Prostate gland (tissue), 2 donors: ENCODE results near the gene PRKG1. TPM values are rescaled to one million over a fixed set of nuclear protein-coding genes. Genes with fewer than 3 reads are reported as not detected.
"Not testable (repeated sequence)": the region's sequence is repeated elsewhere in the genome, so short reads cannot be mapped to it uniquely, and the experiment has no call there.

ENCODE experiments used
- DNase-seq: peaks from one replicate; pipeline ENCODE4 v3.0.0-alpha.2; 2019; ENCODE audit warnings: low spot score
- H3K27ac ChIP-seq, 2 donors: fragments of 200-600 bp; sonication (generic); 2 replicates each; pipeline ENCODE4 v1.5.1; 2017 to 2019
- H3K27me3 ChIP-seq: fragments of 200-600 bp; sonication (generic); replicated peaks from 2 replicates; pipeline ENCODE4 v1.5.1; 2019; ENCODE audit not compliant: insufficient read depth
- H3K36me3 ChIP-seq, 2 donors: fragments of 200-600 bp; sonication (generic); 1 replicate in 1 of 2; 2 replicates in 1 of 2; pipeline versions ENCODE4 v1.5.1 to v1.8.1; 2017 to 2019
- H3K4me1 ChIP-seq: fragments of 200-600 bp; sonication (generic); replicated peaks from 2 replicates; pipeline ENCODE4 v1.5.1; 2019
- H3K4me3 ChIP-seq, 2 donors: fragments of 200-600 bp; sonication (generic); 2 replicates each; pipeline ENCODE4 v1.5.1; 2017 to 2019
- H3K9me3 ChIP-seq: fragments of 200-600 bp; sonication (generic); 2 replicates; pipeline ENCODE4 v1.5.1; 2017
- POLR2A ChIP-seq: fragments of 450-650 bp; IDR thresholded peaks from one replicate; pipeline ENCODE4 v1.6.1; 2016; ENCODE audit warnings: antibody characterized with exemption, mild to moderate bottlenecking
- POLR2AphosphoS5 ChIP-seq: sonication (generic); formaldehyde crosslinking; IDR thresholded peaks from one replicate; pipeline ENCODE4 v1.6.1; 2017; ENCODE audit warnings: antibody characterized with exemption
- WGBS: methylation state at CpG from one replicate; pipeline ENCODE4 v1.1.5; 2018; 5-methylcytosine and 5-hydroxymethylcytosine counted together
- intact Hi-C: fragments of 100-400 bp; cut with DNase I; formaldehyde crosslinking; loops from one replicate; pipeline ENCODE4 v1.14.2; 2022
- total RNA-seq, 2 donors: library from RNA; depleted of rRNA; stranded (reverse); fragments of >200 nt; gene quantifications; one replicate each; pipeline ENCODE4 v1.1.0, GENCODE V29; 2016
- TF ChIP-seq, protein P1 (sequence below), 4 experiments: fragments of 200-600 bp in 2 of 4; fragments of 450-650 bp in 2 of 4; sonication (generic) in 2 of 4; IDR thresholded peaks; 1 replicate in 3 of 4; 2 replicates in 1 of 4; pipeline ENCODE4 v1.5.1; 2016 to 2019; ENCODE audit warnings: antibody characterized with exemption in 4 of 4, mild to moderate bottlenecking in 2 of 4, moderate library complexity in 2 of 4

The PRKG1 gene
- total RNA-seq, 2 donors from 2014 or later = 2.7 to 9.0 TPM

DNA sequence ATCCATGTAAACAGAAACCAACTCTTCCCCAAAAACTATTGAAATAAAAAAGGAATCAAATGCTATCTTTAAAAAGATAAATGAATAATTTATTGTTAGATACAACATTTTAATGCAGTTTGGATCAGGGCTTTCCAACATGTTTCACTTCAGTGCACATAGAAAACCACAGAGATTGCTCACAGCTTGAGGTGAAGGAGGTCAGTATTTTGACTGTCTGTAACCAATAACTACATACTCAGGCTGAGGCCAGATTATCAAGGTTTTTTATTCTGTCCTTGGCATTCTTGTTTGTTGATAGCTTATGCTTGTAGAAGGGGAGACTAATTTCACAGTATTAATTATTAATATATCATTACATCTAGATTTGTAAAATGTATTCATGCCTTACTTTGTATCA lies 195.5 kb downstream of the PRKG1 start:
- TF ChIP-seq POLR2AphosphoS5 (no peak), POLR2A (no peak)
- TF ChIP-seq, protein P1, sequence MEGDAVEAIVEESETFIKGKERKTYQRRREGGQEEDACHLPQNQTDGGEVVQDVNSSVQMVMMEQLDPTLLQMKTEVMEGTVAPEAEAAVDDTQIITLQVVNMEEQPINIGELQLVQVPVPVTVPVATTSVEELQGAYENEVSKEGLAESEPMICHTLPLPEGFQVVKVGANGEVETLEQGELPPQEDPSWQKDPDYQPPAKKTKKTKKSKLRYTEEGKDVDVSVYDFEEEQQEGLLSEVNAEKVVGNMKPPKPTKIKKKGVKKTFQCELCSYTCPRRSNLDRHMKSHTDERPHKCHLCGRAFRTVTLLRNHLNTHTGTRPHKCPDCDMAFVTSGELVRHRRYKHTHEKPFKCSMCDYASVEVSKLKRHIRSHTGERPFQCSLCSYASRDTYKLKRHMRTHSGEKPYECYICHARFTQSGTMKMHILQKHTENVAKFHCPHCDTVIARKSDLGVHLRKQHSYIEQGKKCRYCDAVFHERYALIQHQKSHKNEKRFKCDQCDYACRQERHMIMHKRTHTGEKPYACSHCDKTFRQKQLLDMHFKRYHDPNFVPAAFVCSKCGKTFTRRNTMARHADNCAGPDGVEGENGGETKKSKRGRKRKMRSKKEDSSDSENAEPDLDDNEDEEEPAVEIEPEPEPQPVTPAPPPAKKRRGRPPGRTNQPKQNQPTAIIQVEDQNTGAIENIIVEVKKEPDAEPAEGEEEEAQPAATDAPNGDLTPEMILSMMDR (IDR thresholded peaks at IDR 0.05) = no peak
- intact Hi-C loops = no loop called here
- H3K4me1 ChIP-seq = no peaks in the 10 kb centered on the region
- no peak overlapping the region for H3K4me3 ChIP-seq
- H3K36me3 ChIP-seq = no peaks in the 10 kb centered on the region
- no peak overlapping the region for H3K27ac ChIP-seq
- no peaks in the 10 kb centered on the region for H3K27me3 ChIP-seq
- no peak for DNase-seq
- no peaks in the 10 kb centered on the region for H3K9me3 ChIP-seq

GRCh38 chr10:51270936-51271530 lies 196.7 kb downstream of the PRKG1 start:
- Histone ChIP-seq H3K36me3 (no peaks in the 10 kb centered on the region), H3K27me3 (no peaks in the 10 kb centered on the region), H3K4me3 (no peak overlapping the region), H3K27ac (no peak overlapping the region), H3K4me1 (no peaks in the 10 kb centered on the region), H3K9me3 (no peaks in the 10 kb centered on the region)
- WGBS = 93% methylated on average over 2 of the region's 2 CpGs
- intact Hi-C loops = no loop called here
- no peak for DNase-seq
- TF ChIP-seq, protein P1 (IDR thresholded peaks at IDR 0.05) = no peak
- TF ChIP-seq POLR2AphosphoS5 = no peak
- no peak for TF ChIP-seq POLR2A

GRCh38 chr10:51272099-51272498 lies 197.8 kb downstream of the PRKG1 start:
- H3K4me3 ChIP-seq, H3K27me3 ChIP-seq, H3K4me1 ChIP-seq, H3K9me3 ChIP-seq, intact Hi-C loops, H3K36me3 ChIP-seq, H3K27ac ChIP-seq, DNase-seq: not testable (repeated sequence)
- 78% methylated on average over 2 of the region's 2 CpGs for WGBS

DNA sequence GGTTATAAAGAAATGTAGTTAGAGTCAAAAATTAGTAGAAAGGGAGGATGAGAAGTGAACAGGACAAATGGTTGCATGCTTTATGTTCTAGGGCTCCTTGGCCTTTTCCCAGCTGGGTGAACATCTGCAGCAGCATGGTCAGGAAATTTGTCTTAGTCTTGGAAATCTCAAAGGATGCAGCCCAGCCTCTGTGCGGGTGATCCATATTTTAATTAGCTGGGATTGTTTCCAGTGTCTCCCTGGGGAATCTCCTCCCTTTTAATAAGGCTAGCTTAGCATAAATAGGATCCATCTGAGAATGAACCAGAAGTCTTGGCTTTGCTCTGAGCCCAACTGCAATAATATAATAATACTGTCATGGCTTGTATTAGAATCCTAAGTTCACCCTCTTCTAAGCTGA lies 198.3 kb downstream of the PRKG1 start:
- Histone ChIP-seq H3K36me3 (no peaks in the 10 kb centered on the region), H3K27ac (no peak overlapping the region), H3K9me3 (no peaks in the 10 kb centered on the region), H3K27me3 (no peaks in the 10 kb centered on the region), H3K4me3 (no peak overlapping the region), H3K4me1 (no peaks in the 10 kb centered on the region)
- TF ChIP-seq POLR2A (no peak), POLR2AphosphoS5 (no peak)
- TF ChIP-seq, protein P1 (IDR thresholded peaks at IDR 0.05) = no peak
- intact Hi-C loops = no loop called here
- no peak for DNase-seq
- WGBS = 70% methylated on average over 1 of the region's 1 CpG

DNA sequence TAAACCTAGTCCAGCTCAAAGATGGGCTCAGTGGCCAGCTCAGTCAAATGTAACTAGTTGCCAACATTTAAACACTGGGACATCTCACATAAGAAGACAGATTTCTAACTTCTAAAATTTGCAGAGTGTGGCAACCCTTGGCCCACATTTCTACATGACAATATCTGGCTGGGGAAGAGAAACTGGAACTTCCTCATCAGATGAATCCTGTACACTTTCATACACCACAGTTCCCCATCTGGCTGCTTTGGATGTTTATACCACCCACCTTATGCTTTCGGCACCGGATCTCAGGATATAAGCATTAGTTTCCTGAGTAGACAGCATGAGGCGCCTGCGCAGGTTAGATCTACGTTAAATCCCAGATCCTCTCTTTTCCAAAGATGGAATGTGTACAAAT lies 199.3 kb downstream of the PRKG1 start:
- 86% methylated on average over 5 of the region's 5 CpGs for WGBS
- TF ChIP-seq, protein P1 (IDR thresholded peaks at IDR 0.05) = no peak
- TF ChIP-seq POLR2AphosphoS5 (no peak), POLR2A (no peak)
- intact Hi-C loops = no loop called here
- Histone ChIP-seq H3K27ac (no peak overlapping the region), H3K36me3 (no peaks in the 10 kb centered on the region), H3K9me3 (no peaks in the 10 kb centered on the region), H3K4me3 (no peak overlapping the region), H3K27me3 (no peaks in the 10 kb centered on the region), H3K4me1 (no peaks in the 10 kb centered on the region)
- no peak for DNase-seq

DNA sequence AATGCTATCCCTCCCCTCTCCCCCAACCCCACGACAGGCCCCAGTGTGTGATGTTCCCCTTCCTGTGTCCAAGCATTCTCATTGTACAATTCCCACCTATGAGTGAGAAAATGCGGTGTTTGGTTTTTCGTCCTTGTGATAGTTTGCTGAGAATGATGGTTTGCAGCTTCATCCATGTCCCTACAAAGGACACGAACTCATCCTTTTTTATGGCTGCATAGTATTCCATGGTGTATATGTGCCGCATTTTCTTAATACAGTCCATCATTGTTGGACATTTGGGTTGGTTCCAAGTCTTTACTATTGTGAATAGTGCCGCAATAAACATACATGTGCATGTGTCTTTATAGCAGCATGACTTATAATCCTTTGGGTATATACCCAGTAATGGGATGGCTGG lies 201.8 kb downstream of the PRKG1 start:
- H3K27ac ChIP-seq, H3K36me3 ChIP-seq, H3K4me1 ChIP-seq, H3K4me3 ChIP-seq, DNase-seq, H3K27me3 ChIP-seq, H3K9me3 ChIP-seq, intact Hi-C loops: not testable (repeated sequence)
- 92% methylated on average over 6 of the region's 6 CpGs for WGBS

DNA sequence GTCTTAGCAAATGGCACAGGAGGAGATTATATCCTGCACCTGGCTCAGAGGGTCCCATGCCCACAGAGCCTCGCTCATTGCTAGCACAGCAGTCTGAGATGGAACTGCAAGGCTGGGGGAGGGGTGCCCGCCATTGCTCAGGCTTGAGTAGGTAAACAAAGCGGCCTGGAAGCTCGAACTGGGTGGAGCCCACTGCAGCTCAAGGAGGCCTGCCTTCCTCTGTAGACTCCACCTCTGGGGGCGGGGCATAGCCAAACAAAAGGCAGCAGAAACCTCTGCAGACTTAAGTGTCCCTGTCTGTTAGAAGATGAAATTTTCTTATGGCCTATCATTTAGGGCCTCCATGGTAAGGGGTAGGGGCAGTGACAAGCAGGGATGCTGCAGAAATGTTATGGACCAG lies 207.1 kb downstream of the PRKG1 start:
- WGBS = 84% methylated on average over 5 of the region's 5 CpGs
- H3K36me3 ChIP-seq, H3K9me3 ChIP-seq, intact Hi-C loops, H3K4me3 ChIP-seq, H3K27ac ChIP-seq, H3K4me1 ChIP-seq, H3K27me3 ChIP-seq, DNase-seq: not testable (repeated sequence)
